ENCODE results near the gene KIRREL3.

GRCh38 chr11:126747315-126747714, 253.3 kb downstream of the KIRREL3 start:
- TF ChIP-seq CTCF (IDR thresholded peaks at IDR 0.05): no peak
- TF ChIP-seq POLR2A (IDR thresholded peaks at IDR 0.05; ENCODE audit: low read length): no peak
- no peak for TF ChIP-seq MYC (IDR thresholded peaks at IDR 0.05; ENCODE audit: borderline replicate concordance, low read length)
- TF ChIP-seq JUNB (IDR thresholded peaks at IDR 0.05): no peak
- TF ChIP-seq RCOR1 (IDR thresholded peaks at IDR 0.05; ENCODE audit: low read depth, low read length): no peak
- no peak for TF ChIP-seq JUN (IDR thresholded peaks at IDR 0.05)
- TF ChIP-seq RFX5 (IDR thresholded peaks at IDR 0.05): no peak
- TF ChIP-seq NR3C1 (IDR thresholded peaks at IDR 0.05): no peak

All from A549 (cell line).